MM.1S (cell line): Measurements from ENCODE around the gene SOWAHB.

Experiments used
- DNase-seq: peaks from one replicate; pipeline ENCODE4 v3.0.0-alpha.2; 2015
- H2AFZ ChIP-seq: fragments of 300-600 bp; sonication (generic); 2 replicates; pipeline ENCODE4 v1.6.0; 2016; ENCODE audit warnings: antibody characterized with exemption, low read length
- H3F3A ChIP-seq: fragments of 300-600 bp; sonication (generic); 2 replicates; pipeline ENCODE4 v1.6.1; 2016; ENCODE audit warnings: mild to moderate bottlenecking, antibody characterized with exemption, low read length, moderate library complexity, mixed read lengths; ENCODE audit not compliant: insufficient read depth
- H3K27ac ChIP-seq: fragments of 300-600 bp; sonication (generic); 2 replicates; pipeline ENCODE4 v1.5.1; 2016; ENCODE audit warnings: mild to moderate bottlenecking, low read length
- H3K27me3 ChIP-seq: fragments of 300-600 bp; sonication (generic); replicated peaks from 2 replicates; pipeline ENCODE4 v1.6.0; 2016; ENCODE audit warnings: low read length; ENCODE audit not compliant: insufficient read depth
- H3K36me3 ChIP-seq: fragments of 300-600 bp; sonication (generic); replicated peaks from 2 replicates; pipeline ENCODE4 v1.6.1; 2016; ENCODE audit warnings: mild to moderate bottlenecking, low read length, mixed read lengths; ENCODE audit not compliant: insufficient read depth
- H3K4me1 ChIP-seq: fragments of 300-600 bp; sonication (generic); 2 replicates; pipeline ENCODE4 v1.6.1; 2016; ENCODE audit warnings: low read length, mixed read lengths
- H3K4me2 ChIP-seq: fragments of 300-600 bp; sonication (generic); 2 replicates; pipeline ENCODE4 v1.6.0; 2016; ENCODE audit warnings: low read depth, low read length
- H3K4me3 ChIP-seq: fragments of 300-600 bp; sonication (generic); 2 replicates; pipeline ENCODE4 v1.5.1; 2016; ENCODE audit warnings: low read length, mixed read lengths
- H3K79me2 ChIP-seq: fragments of 300-600 bp; sonication (generic); 2 replicates; pipeline ENCODE4 v1.6.1; 2016; ENCODE audit warnings: mixed run types, low read length, mixed read lengths
- H3K9ac ChIP-seq: fragments of 300-600 bp; sonication (generic); 2 replicates; pipeline ENCODE4 v1.6.1; 2016; ENCODE audit warnings: low read length, mixed read lengths
- H3K9me2 ChIP-seq: fragments of 300-600 bp; sonication (generic); replicated peaks from 2 replicates; pipeline ENCODE4 v1.6.1; 2016; ENCODE audit warnings: mild to moderate bottlenecking, low read length, mixed read lengths; ENCODE audit not compliant: insufficient read depth
- H3K9me3 ChIP-seq: fragments of 300-600 bp; sonication (generic); replicated peaks from 2 replicates; pipeline ENCODE4 v1.6.1; 2016; ENCODE audit warnings: mild to moderate bottlenecking, low read length, mixed read lengths; ENCODE audit not compliant: insufficient read depth
- H4K20me1 ChIP-seq: fragments of 300-600 bp; sonication (generic); 2 replicates; pipeline ENCODE4 v1.6.1; 2016; ENCODE audit warnings: mild to moderate bottlenecking, low read length, moderate library complexity, mixed read lengths; ENCODE audit not compliant: insufficient read depth
- CTCF ChIP-seq: fragments of 300-600 bp; sonication (generic); IDR thresholded peaks from 2 replicates; pipeline ENCODE4 v1.5.1; 2016; ENCODE audit warnings: antibody characterized with exemption, low read length, mixed read lengths
- EZH2 ChIP-seq: fragments of 300-600 bp; sonication (generic); optimal IDR thresholded peaks from 2 replicates; pipeline ENCODE3; 2017; ENCODE audit warnings: low read depth, mild to moderate bottlenecking, antibody characterized with exemption, low read length, mixed read lengths
- EZH2phosphoT487 ChIP-seq: fragments of 300-600 bp; sonication (generic); IDR thresholded peaks from 2 replicates; pipeline ENCODE4 v1.6.1; 2018; ENCODE audit warnings: antibody characterized with exemption, low read length

SOWAHB gene

DNA sequence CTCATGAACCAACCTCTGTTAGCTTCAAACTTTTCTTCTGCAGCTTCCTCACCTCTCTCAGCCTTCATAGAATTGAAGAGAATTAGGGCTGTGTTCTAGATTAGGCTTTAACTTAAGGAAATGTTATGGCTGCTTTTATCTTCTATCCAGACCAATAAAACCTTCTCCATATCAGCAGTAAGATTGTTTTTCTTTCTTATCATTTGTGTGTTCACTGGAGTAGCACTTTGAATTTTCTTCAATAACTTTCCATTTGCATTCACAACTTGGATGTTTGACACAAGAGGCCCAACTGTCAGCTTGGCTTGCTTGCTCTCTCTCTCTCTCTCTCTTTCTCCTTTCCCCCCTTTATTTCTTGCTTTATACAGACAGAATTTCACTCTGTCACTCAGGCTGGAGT, 22.8 kb upstream of the SOWAHB start:
- no peak overlapping the region for H3K4me3 ChIP-seq
- no peak overlapping the region for H3K9ac ChIP-seq
- H3K4me1 ChIP-seq = no peaks in the 10 kb centered on the region
- H3K4me2 ChIP-seq = no peak overlapping the region
- no peak overlapping the region for H2AFZ ChIP-seq
- no peak for DNase-seq
- H3K36me3 ChIP-seq = no peaks in the 10 kb centered on the region
- no peaks in the 10 kb centered on the region for H3K9me2 ChIP-seq
- no peaks in the 10 kb centered on the region for H3K79me2 ChIP-seq
- H3K27ac ChIP-seq = no peak overlapping the region
- no peaks in the 10 kb centered on the region for H3K27me3 ChIP-seq
- no peaks in the 10 kb centered on the region for H4K20me1 ChIP-seq
- no peaks in the 10 kb centered on the region for H3K9me3 ChIP-seq
- TF ChIP-seq CTCF = no peak
- no peak for TF ChIP-seq EZH2phosphoT487
- no peak for TF ChIP-seq EZH2
- H3F3A ChIP-seq = no peaks in the 10 kb centered on the region

DNA sequence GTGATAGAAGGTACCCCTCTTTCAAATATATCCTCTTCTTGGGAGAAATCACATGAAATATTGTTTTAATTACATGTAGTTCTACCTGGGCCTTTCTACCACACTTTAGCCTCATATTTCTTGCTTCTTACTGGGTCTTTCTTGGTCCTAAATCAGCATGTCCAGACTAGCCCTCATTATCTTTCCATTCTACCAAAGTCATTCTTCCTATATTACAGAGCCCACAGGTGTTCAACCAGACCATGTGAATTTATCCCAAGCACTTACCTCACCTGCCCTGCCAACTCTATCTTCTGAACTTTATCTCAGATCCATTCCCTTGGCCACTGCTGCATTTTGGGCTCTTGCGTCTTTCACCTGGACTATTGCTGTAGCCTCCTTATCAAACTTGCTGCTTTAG, 11.8 kb upstream of the SOWAHB start:
- Histone ChIP-seq H3K79me2 (no peaks in the 10 kb centered on the region), H3K9me2 (no peaks in the 10 kb centered on the region)
- no peak for DNase-seq

GRCh38 chr4:76905521-76905920, 7.6 kb upstream of the SOWAHB start:
- TF ChIP-seq EZH2phosphoT487 = no peak
- no peak for TF ChIP-seq EZH2
- no peak for TF ChIP-seq CTCF
- DNase-seq = no peak
- Histone ChIP-seq H3F3A (no peaks in the 10 kb centered on the region), H3K27me3 (no peaks in the 10 kb centered on the region), H3K9me3 (no peaks in the 10 kb centered on the region), H3K4me3 (no peak overlapping the region), H3K4me2 (no peak overlapping the region), H3K27ac (no peak overlapping the region), H3K9me2 (no peaks in the 10 kb centered on the region), H3K4me1 (no peaks in the 10 kb centered on the region), H3K9ac (no peak overlapping the region), H4K20me1 (no peaks in the 10 kb centered on the region), H2AFZ (no peak overlapping the region), H3K36me3 (no peaks in the 10 kb centered on the region), H3K79me2 (no peaks in the 10 kb centered on the region)

More for the DNA sequence above, 11.8 kb upstream of the SOWAHB start:
- Histone ChIP-seq H4K20me1 (no peaks in the 10 kb centered on the region), H3F3A (no peaks in the 10 kb centered on the region), H3K27me3 (no peaks in the 10 kb centered on the region), H3K4me3 (no peak overlapping the region), H3K4me2 (no peak overlapping the region), H2AFZ (no peak overlapping the region), H3K9me3 (no peaks in the 10 kb centered on the region), H3K9ac (no peak overlapping the region), H3K36me3 (no peaks in the 10 kb centered on the region), H3K27ac (no peak overlapping the region), H3K4me1 (no peaks in the 10 kb centered on the region)
- TF ChIP-seq CTCF = no peak
- no peak for TF ChIP-seq EZH2
- no peak for TF ChIP-seq EZH2phosphoT487
